NCI-H1105 treated with DMSO at 0.1 percent for 48 hours (cell line): ENCODE data around the gene SLC17A7.

Source experiments
- DNase-seq: peaks from one replicate; lab custom pipeline; 2025; lab: John Stamatoyannopoulos, UW

Gene SLC17A7

DNA sequence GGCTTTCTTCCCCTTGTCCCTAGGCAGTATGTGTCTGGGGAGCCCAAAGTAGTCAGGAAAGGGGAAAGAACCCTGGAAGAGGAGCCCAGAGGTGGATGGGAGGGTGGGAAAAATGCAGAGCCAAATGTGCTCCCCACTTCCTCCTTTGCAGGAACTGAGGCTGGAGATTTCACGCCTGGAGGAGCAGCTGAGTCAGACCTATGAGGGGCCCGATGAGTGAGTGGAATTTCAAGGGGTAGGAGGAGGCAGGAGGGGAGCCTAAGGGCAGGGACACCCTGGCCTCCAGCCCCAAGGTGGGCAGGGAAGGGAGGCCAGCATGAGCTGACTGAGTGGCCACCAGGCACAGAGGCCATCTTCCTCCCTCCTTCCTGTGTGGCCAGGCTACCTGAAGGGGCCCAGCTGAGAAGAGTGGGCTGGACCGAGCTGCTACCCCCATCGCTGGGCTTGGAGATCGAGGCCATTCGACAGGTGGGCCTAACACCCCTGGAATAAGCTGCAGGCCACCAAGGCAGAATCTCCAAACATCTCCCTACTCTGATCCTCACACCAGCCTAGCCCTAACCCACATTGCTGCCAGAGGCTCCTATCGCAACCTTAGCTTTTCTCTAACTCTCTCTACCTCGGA is 32.4 kb downstream of the SLC17A7 start:
- no peak for DNase-seq

DNA sequence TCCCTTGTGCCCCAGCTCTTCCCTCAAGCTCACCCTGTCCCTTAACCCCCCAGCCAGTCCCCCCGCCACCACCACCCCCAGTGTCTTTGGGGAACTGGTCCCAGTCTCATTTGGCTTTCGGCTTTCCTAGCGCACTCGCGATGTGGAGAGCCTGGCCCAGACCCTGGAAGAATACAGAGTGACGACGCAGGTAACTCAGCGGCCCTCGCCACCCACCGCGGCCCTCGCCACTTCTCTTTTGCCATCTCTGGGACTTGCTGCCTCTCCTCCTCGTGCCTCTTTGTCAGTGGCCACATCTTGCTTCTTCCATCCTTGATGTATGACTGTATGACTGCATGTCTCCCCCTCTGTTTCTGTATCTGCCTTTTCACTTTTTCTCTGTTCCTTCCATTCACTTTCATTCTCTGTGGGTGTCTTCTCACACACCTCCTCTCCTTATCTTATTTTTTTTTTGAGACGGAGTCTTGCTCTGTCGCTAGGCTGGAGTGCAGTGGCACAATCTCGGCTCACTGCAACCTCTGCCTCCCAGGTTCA is 33.8 kb downstream of the SLC17A7 start:
- DNase-seq = no peak

DNA sequence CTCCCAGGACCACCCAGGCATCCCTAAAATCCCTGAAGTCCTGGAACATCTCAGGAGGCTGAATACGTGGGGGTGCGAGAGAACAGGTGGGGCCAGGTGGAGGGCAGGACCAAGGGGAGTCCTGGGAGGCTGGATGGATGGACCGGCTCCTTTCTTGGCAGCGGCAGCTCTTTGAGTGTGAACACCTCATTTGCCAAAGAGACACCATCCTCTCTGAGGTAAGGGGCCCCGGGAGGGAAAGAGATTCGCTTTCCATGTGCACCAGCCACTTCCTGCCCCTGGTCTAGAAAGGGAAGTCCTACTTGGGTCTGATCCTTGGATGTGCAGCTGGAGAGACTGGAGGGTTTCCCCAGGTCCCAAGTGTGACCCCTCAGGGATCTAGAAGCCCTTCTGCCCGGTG is 34.2 kb downstream of the SLC17A7 start:
- no peak for DNase-seq

DNA sequence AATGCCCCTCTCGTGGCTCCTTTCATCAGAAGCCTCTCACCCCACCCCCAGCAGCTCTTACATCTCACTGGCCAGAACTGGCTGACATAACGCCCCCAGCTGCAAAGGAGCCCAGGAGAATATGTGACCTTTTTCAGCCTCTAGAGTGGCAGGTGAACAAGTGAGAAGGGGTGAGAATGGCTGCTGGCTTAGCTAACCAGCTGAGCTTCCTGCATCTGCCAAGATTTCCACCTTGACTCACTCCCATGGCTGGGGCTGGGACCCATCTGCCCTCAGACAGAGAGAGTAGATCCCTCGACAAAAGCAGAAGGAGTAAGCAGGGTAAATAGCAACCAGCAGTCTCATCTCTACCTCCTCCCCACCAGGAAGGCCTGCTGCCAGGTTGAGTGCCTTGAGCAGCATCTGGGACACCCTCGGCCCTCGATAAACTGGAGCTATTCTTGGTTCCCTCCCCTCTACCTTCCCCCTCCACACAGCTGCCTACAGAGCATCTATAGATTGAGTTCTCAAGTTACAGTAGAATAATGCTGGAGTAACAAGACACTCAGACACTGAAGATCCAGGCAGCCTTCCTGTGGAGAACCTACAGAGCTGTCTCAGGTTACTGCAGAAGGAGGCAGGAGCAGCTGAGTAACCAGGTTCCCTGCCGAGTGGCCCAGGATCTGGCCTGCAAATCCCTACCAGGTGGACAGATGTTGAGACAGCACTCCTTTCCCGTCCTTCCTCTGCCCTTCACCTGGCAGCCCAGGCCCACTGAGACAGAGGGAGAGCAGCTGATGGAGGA is 37.7 kb downstream of the SLC17A7 start:
- peak; percentile 47 for DNase-seq

DNA sequence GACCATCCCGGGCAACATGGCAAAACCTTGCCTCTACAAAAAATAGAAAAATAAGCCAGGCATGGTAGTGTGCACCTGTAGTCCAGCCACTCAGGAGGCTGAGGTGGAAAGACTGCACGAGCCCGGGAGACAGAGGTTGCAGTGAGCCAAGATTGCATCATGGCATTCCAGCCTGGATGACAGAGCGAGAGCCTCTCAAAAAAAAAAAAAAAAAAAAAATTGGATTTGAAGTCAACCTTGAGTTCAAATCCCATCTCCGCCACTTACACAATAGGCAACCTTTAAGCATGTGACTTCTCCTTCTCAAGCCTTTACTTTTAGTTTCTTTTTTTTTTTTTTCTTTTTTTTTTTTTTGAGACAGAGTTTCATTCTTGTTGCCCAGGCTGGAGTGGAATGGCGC is 41.3 kb downstream of the SLC17A7 start:
- DNase-seq = no peak

DNA sequence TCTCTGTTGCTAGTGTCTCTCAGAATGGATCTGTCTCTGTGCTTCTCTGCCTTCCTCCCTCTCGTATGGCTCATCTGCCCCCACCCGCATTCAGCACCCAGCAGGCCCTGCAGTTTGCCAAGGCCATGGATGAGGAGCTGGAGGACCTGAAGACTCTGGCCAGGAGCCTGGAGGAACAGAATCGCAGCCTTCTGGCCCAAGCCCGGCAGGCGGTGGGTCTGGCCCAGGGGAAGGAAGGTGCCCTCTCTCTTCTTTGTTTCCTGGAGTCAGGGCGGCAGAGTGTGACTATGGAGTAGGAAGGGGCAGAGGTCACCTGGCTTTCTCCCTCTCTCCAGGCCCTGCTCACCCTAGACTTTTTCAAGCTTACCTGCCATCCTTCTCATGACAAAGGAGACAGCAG is 42.4 kb downstream of the SLC17A7 start:
- DNase-seq = no peak

DNA sequence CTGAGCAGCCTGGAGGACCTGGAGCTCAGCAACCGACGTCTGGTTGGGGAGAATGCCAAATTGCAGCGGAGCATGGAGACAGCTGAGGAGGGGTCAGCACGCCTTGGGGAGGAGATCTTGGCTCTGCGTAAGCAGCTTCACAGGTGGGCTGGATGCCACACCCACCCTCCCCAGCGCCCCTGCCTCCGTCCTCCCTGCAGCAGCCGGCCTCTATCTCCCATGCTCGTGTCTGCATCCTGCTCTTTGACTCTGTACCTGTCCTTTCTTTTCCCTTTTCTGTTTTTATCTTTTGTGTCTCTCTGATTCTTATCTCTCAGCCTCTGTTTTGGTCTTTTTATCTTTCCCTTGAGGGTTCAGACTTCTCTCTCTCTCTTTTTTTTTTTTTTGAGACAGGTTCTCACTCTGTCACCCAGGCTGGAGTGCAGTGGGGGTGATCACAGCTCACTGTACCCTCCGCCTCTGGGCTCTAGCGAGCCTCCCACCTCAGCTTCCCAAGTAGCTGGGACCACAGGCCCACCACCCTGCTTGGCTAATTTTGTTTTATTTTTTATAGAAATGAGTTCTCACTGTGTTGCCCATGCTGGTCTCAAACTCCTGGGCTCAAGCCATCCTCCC is 43.2 kb downstream of the SLC17A7 start:
- no peak for DNase-seq

DNA sequence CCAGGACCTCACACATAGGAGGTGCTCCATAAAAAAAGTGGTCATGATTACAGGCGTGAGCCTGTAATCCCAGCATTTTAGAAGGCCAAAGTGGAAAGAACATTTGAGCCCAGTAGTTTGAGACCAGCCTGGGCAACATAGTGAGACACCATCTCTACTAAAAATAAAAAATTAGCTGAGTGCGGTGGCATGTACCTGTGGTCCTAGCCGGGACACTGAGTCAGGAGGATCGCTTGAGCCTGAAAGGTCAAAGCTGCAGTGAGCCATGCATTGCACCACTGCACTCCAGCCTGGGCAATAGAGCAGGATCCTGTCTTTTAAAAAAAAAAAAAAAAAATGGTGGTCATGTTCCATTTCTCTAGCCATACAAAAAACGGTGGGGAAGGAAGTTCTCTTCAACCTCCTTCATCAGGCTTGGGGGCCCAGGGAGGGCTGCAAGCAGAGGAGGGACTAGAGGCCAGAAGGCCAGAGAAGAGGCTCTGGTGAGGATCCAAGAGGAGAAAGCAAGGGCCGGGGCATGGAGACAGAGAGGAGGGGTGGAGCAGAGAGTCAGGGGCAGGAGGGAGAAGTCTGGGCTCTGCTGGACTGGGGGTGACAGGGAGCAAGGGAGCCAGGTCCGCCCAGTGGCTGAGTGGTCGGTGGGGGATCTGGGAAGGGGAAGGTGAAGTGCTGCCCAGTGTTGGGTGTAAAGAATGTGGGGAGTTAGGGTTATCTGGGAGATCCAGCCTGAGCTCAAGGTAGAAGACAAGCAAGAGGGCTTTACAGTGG is 44.4 kb downstream of the SLC17A7 start:
- DNase-seq = no peak

DNA sequence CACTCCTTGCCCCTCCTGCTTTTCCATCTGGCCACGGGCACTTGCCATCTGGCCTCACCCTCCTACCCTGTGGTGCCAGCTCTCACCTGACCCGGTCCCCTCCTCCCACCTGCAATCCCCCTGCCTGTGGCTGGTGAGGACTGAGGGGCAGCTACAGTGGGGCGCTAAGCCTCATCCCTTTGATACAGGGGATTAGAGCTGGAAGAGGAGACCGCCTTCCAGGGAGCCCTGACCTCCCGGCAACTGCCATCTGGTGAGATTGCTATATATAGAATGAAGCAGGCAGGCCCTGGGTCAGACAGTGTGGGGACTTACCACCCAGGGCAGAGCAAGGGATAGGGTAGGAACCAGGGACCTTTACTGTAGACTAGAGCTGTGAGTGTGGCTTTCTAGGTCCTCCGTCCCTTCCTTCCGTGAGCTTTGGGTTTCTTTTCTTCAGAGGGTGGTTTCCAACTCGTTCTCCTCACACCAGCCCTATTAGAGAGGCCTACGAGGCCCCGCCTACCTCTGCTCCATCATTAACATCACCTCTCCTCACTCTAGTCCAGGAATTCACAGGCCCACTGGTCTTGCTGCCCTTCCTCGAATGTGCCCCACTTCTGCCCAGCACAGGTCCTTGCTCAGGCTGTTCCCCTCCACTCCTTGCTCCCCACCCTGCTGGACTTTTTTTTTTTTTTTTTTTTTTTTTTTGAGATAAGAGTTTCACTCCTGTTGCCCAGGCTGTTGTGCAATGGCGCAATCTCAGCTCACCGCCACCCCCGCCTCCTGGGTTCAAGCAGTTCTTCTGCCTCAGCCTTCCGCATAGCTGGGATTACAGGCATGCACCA is 45.5 kb downstream of the SLC17A7 start:
- DNase-seq = no peak

DNA sequence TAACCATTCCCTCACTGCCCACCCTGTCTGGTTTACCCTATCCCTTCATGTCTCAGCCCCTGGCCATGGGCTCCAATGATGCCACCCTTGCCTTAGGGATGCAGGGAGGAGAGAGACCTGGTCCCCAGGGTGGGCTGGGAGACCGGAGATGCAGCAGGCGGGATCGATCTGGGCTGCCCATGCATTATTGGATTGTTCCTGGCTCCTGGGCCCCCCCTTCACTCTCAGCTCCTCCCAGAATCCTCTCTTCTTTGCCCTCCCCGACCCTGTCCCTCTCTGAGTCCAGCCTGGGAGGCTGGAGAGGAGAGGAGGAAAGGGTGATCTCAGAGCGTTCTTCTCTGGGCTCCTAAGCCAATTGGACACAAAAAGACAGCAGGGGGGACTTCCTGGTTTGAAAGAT is 47.4 kb downstream of the SLC17A7 start:
- no peak for DNase-seq

DNA sequence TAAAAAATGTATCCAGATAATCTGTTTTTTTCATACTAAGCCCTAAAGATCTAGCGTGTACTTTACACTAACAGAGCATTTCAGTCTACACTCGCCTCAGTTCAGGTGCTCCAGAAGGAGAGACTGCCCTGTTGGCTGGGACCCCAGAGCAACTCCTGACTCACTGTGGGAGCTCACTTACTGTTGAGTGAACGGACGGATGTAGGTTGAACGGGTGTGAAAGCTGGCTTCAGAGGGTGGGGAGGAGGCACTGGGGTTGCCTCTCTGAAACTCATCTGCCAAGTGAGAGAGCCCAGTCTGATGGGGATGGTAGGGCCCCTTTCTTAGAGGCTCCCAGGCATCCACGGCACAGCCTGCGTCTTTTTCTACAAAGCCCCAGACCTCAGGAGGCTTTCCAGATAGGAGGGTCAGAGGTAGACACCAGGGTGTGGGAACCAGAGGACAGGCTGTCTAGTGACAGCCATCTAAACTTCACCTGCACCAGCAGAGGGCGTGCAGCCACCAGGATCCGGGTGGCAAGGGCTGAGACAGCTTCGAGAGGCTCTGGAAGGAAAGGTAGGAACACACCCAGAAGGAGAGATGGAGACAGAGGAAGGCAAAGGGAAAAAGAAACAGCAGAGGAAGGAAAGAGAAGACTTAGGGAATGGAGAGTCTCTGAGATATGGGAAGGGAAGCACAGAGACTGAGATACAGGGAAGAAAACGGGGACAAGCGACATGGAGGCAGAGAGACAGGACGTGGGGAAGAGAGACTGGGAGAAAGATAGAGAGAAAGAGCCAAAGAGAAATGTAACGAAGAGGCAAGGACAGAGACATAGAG is 49.5 kb downstream of the SLC17A7 start:
- DNase-seq = peak; percentile 70

DNA sequence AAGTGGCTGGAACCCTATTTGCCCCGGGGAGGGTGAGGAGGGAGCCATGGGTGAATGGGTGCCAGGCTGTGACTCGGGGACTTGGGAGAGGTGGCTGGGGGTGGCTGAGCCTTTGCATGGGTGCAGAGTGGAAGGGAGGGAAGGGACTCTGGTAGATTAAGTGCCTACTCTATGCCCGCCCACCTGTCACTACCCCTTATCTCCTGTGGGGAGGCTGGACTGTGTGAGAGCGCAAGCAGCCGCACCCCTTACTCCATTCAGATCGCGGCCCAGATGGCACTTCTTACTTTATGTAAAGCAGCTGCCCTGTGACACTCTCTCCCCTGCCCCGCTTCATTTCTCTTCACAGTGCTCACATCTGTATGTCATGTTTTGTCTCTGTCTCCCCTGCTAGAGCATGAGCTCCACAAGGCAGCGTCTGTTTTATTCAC is 50.4 kb downstream of the SLC17A7 start:
- DNase-seq = no peak

DNA sequence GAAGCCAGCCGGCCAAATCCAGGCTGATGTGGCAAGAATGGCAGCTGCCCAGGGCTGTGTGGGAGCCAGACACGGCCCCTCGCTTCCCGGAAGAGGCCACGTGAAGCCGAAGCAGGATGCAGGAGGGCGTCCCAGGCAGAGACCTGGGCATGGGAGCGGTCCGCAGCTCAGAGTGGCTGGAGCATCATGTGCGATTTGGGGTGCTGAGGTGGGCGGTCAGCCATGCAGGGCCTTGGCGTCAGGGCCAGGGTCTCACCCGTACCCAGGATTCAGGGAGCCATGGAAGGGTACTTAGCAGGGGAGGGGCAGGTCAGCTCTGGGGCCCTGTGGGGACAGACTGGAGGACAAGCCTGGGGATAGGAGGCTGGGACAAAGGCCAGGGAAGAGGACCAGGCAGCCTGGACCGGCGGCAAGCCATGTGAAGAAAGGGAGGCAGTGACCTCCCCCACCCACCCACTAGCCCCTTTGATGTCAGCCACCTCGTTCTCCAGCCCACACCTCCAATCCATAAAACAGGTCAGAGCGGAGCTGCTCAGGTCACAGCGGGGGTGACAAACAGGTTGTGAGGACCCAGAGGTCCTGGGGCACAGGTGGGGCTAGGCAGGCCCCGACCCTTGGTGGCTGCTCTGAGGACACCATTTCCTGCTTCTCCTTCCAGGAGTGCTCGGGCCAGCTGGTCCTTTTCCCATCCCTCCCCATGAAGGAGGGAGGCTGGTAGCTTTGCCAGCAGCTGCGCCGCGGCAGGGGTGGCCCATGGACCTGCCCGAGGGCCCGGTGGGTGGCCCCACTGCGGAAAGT is 51.0 kb downstream of the SLC17A7 start:
- DNase-seq = no peak

DNA sequence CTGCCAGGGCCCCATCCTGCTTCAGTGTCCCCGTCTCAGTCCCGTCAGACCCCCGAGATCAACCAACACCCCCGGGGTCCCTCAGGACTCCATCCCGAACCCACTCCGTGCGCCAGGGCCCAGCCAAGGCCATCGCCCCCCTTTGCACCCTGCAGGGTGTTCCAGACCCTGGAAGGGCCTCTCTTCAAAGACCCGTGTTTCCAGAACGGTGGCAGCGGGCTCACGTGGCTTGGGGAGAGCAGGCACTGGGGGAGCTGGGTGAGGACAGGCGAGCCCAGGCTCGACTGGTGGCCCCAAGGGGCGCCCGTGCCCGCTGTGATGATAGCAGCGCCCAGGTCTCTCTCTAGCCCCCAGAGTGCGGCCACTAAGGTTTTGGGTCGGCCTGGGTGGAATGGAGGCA is 51.9 kb downstream of the SLC17A7 start:
- no peak for DNase-seq

DNA sequence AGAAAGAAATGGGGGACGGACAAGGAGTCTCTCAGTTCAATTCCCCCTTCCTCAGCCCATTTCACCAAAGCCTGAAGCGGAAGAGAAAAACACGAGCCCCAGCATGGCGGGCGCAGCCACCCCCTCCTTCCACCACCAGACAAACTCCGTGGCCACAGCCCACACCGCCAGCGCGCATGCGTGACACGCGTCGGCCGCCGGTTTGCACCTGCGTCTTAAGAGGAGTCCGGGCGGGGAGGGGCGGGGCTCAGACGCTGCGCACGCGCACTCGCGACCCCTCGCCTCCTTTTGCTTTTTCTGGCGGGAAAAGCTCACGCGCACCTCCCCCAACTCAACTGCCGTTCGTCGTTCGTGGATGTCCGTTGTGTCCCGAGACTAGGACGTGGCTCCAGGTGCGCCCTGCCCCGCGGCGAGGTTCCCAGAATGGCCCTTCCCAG is 53.4 kb downstream of the SLC17A7 start, which contains the start of gene KASH5:
KASH5 (plus strand) TSS at position 314 of the 437 bp plus-strand sequence. CDS start 2,635 bp downstream, outside the sequence.
- no peak for DNase-seq

DNA sequence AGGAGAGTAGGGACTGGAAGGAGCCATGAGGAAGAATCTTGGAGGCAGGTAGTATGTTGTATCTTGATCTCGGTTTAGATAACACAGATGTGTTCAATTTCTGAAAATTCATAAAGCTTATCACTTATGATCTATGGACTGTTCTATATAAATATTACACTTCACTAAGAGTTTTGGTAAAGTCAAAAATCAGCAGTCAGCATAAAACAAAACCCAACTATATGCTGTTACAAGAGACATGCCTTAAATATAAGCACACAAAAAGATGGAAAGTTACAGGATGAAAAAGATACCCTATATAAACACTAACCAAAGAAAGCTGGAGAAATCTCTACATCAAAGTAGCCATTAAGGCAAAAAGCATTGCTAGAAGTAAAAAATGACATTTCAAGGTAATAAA is 57.7 kb downstream of the SLC17A7 start:
- DNase-seq = no peak

DNA sequence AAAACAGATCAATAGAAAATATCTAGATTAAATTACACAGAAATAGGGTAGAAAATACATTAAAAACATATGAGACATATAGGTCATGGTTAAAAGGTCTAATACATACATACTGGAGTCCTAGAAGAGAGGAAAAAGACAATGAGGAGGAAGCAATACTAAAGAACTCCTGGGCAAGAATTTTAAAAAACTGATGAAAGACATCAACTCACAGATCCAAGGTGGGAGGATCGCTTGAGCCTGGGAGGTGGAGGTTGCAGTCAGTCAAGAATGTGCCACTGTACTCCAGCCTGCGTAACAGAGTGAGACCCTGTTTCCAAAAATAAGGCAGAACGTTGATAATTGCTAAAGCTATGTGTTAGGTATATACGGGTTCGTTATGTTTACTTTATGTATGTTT is 58.7 kb downstream of the SLC17A7 start:
- no peak for DNase-seq

DNA sequence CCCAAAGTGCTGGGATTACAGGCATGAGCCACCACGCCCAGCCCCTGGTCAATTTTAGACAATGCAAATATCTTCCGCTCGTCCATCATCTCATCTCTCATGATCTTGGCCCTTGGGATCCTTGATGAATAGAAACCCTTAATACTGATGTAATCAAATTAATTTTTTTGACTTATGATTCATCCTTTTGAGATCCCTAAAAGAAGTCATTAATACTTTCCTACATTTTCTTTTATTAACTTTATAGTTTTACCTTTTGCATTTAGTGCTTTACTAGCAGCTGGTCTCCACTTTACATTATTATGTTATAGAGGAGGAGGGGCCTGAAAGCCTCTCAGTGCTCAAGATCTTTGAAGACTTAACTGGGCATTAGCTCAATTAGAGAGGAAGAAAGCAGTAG is 60.9 kb downstream of the SLC17A7 start:
- no peak for DNase-seq
